BLaER1 (cell line): ENCODE data around the gene S100A7A.

Experiments used
- H3K27ac ChIP-seq: shearing (Covaris generic); formaldehyde crosslinking; 2 replicates; pipeline ENCODE4 v1.8.1; 2022
- H3K27me3 ChIP-seq: shearing (Covaris generic); formaldehyde crosslinking; 2 replicates; pipeline ENCODE4 v1.8.1; 2022
- H3K36me3 ChIP-seq: shearing (Covaris generic); formaldehyde crosslinking; 2 replicates; pipeline ENCODE4 v1.8.1; 2022
- H3K4me1 ChIP-seq: shearing (Covaris generic); formaldehyde crosslinking; 2 replicates; pipeline ENCODE4 v1.8.1; 2022
- H3K4me2 ChIP-seq: shearing (Covaris generic); formaldehyde crosslinking; 2 replicates; pipeline ENCODE4 v1.8.1; 2022
- H3K4me3 ChIP-seq: shearing (Covaris generic); formaldehyde crosslinking; 2 replicates; pipeline ENCODE4 v1.8.1; 2022
- H3K9ac ChIP-seq: shearing (Covaris generic); formaldehyde crosslinking; 2 replicates; pipeline ENCODE4 v1.8.1; 2022
- H3K9me3 ChIP-seq: shearing (Covaris generic); formaldehyde crosslinking; 2 replicates; pipeline ENCODE4 v1.8.1; 2022
- H4K20me1 ChIP-seq: shearing (Covaris generic); formaldehyde crosslinking; 2 replicates; pipeline ENCODE4 v1.8.1; 2022
- Cebpa-rat ChIP-seq: shearing (Covaris generic); IDR thresholded peaks from 2 replicates; pipeline ENCODE4 v1.8.1; 2022

The S100A7A gene

DNA sequence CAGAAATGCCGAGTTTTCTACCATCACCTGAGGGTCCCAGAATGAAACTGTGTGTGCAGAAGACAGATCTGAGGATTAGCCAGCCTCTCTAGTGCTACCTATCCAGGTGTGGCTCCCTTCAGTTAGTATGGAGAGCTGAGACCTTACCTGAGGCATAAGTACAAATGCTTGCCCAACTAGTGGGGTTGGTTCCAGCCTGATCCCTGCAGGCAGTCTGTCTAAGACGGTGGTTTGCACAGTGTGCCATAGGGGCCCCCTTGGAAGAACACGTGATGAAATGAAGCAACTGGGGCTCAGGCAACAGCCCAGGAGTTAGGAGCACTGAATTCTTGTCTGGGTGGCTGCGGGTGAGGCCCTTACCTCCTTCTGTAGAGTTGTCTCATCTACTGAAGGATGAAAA lies 15.6 kb downstream of the S100A7A start:
- no peaks in the 10 kb centered on the region for H3K9me3 ChIP-seq
- H3K27me3 ChIP-seq, result no peaks in the 10 kb centered on the region
- no peak overlapping the region for H3K27ac ChIP-seq
- no peak overlapping the region for H3K4me2 ChIP-seq
- no peaks in the 10 kb centered on the region for H4K20me1 ChIP-seq
- H3K9ac ChIP-seq, result no peak overlapping the region
- no peak overlapping the region for H3K4me3 ChIP-seq
- H3K36me3 ChIP-seq, result no peaks in the 10 kb centered on the region
- TF ChIP-seq Cebpa-rat, result no peak
- peaks cover 8% of the 10 kb centered on the region for H3K4me1 ChIP-seq

DNA sequence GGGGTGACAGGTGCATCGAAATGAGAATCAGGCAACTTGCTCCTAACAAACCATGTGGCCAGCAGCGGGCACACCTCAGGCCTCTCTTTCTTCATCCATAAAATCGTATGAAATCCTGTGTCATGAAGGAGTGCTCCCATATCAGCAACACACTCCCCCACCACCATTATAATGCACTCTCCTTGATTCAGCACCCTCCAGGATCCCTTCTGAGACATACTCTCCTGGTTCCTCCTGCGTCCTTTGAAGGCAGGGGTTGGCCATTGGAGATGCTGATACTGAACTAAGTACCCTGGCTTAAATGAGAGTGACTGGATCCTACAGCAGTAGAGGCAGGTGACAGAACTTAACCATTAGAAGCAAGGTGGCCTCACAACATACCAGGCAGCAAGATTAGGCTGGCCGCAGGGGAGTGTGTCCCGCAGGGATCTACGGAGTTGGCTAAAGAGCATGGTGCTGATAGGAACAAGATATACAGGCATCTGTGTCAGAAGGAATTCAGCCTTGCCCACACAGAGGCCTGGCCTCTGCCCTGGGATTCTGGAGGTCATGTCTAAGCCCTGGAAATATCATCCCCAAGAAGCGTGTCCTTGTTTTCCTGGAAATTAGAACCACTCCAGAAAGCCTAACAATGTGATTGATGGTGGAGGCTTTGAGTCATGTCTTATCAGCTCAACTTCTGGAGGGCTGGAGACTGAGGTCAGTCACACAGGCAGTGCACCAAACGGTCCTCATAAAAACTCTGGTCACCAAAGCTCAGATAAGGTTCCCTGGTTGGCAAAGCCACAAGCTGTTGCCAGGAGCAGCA lies 16.8 kb downstream of the S100A7A start:
- peaks cover 12% of the 10 kb centered on the region for H3K4me1 ChIP-seq
- H3K4me3 ChIP-seq, result no peak overlapping the region
- no peaks in the 10 kb centered on the region for H3K9me3 ChIP-seq
- no peak for TF ChIP-seq Cebpa-rat
- H3K9ac ChIP-seq, result no peak overlapping the region
- H3K27ac ChIP-seq, result no peak overlapping the region
- H3K27me3 ChIP-seq, result no peaks in the 10 kb centered on the region
- no peaks in the 10 kb centered on the region for H3K36me3 ChIP-seq
- H3K4me2 ChIP-seq, result no peak overlapping the region
- no peaks in the 10 kb centered on the region for H4K20me1 ChIP-seq

DNA sequence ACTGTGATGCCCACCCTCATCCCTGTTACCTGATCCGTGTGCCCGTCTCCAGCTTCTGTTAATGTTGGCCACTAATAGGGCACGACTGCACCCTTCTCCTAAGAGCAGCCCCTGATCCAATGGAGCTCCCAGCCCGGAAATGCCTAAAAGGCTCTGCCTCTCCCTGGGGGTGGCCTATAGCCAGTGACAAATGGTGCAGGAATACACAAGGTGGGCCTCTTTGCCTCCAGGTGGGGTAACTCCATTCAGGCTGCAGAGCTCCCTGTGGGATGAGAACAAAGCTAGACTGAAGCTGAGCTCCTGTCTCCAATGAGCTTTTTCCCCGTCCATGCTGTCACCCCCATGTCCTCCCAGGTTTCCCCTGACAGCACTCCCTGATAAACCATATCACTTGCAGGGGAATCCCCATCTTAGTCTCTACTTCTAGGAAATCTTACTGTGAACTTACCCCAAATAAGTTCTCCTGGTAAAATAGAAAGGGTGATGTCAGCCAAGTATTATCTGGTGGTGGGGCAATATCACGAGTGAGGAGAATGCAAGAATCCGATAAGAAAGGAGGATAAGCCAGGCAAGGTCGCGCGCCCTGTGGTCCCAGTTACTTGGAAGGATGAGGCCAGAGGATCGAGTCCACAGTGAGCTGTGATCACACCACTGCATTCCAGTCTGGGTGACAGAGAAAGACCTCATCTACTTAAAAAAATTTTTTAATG lies 18.6 kb downstream of the S100A7A start:
- Histone ChIP-seq H3K4me1 (peaks cover 12% of the 10 kb centered on the region), H4K20me1 (no peaks in the 10 kb centered on the region), H3K27me3 (no peaks in the 10 kb centered on the region), H3K36me3 (no peaks in the 10 kb centered on the region), H3K4me3 (no peak overlapping the region), H3K4me2 (no peak overlapping the region), H3K9me3 (no peaks in the 10 kb centered on the region), H3K9ac (no peak overlapping the region), H3K27ac (no peak overlapping the region)
- no peak for TF ChIP-seq Cebpa-rat

DNA sequence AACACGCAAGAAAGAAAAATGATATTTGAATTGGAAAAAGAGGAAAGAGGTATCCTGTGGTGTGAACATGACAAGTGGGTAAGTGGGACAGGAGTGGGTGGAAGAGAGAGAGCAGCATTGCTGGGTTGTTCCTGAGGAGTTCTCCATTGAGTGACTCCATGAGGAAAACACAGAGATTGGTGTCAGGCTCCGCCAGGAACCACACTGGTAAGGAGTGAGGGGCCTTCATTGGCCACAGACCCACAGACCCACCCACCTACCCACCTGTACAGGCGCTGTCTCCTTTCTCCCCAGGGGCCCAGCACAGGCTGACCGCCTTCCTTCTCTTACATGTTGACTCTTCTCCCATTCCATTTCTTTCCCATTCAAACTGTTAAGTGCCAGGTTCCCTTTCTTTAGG lies 20.9 kb downstream of the S100A7A start:
- Histone ChIP-seq H3K27ac (no peak overlapping the region), H3K9ac (no peak overlapping the region), H3K9me3 (no peaks in the 10 kb centered on the region), H3K27me3 (no peaks in the 10 kb centered on the region), H3K4me2 (peak overlapping the region; percentile 56), H3K4me3 (no peak overlapping the region), H3K36me3 (no peaks in the 10 kb centered on the region), H3K4me1 (peaks cover 12% of the 10 kb centered on the region), H4K20me1 (no peaks in the 10 kb centered on the region)
- no peak for TF ChIP-seq Cebpa-rat

DNA sequence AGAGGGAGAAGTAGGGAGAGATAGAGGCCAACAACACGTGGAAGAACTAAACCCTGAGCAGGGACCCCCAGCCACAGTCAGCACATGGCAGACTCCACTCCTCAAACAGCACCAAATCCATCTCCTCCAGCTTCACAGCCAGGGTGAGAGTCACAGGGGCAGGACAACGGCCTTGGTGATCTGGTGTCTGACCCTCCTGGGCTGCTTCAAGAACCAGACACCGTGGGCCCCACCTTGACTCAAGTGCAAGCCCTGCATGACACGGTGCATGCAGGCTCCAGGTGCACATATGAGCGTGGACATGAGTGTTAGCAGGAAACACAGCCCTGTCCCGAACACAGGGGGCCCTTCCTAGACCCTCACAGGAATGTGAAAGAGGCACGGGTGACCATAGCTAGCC lies 22.3 kb downstream of the S100A7A start:
- H3K4me3 ChIP-seq, result no peak overlapping the region
- no peak overlapping the region for H3K27ac ChIP-seq

DNA sequence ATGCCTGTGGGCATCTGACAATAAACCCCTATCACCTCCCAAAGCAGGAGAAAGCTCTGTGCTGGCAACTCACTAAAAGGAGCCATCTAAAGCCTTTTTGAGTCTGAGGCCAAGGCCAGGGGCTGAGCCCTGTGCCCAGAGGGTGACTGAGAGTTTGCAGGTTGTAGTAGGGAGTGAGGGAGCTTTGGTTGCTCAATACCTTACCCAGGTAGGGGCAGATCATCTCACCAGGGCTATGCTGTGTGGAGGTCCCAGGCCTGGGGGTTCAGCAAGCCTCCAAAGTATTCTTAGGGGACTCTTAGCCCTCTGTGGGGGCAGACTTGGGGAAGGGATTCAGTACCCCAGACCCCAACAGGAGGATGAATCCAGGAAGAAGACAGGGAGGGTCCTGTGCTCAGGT lies 23.0 kb downstream of the S100A7A start:
- Histone ChIP-seq H3K4me1 (peaks cover 12% of the 10 kb centered on the region), H3K9me3 (peaks cover 6% of the 10 kb centered on the region; the same call in 1 of the 2 replicates), H3K4me3 (no peak overlapping the region), H3K27ac (no peak overlapping the region), H3K36me3 (no peaks in the 10 kb centered on the region), H3K4me2 (no peak overlapping the region), H3K27me3 (no peaks in the 10 kb centered on the region), H4K20me1 (no peaks in the 10 kb centered on the region), H3K9ac (no peak overlapping the region)
- TF ChIP-seq Cebpa-rat, result no peak

More for the DNA sequence above, 22.3 kb downstream of the S100A7A start:
- H3K9ac ChIP-seq, result no peak overlapping the region
- H3K4me2 ChIP-seq, result no peak overlapping the region
- no peaks in the 10 kb centered on the region for H3K27me3 ChIP-seq
- peaks cover 12% of the 10 kb centered on the region for H3K4me1 ChIP-seq
- H4K20me1 ChIP-seq, result no peaks in the 10 kb centered on the region
- no peaks in the 10 kb centered on the region for H3K36me3 ChIP-seq
- peaks cover 6% of the 10 kb centered on the region; the same call in 1 of the 2 replicates for H3K9me3 ChIP-seq
- TF ChIP-seq Cebpa-rat, result no peak

DNA sequence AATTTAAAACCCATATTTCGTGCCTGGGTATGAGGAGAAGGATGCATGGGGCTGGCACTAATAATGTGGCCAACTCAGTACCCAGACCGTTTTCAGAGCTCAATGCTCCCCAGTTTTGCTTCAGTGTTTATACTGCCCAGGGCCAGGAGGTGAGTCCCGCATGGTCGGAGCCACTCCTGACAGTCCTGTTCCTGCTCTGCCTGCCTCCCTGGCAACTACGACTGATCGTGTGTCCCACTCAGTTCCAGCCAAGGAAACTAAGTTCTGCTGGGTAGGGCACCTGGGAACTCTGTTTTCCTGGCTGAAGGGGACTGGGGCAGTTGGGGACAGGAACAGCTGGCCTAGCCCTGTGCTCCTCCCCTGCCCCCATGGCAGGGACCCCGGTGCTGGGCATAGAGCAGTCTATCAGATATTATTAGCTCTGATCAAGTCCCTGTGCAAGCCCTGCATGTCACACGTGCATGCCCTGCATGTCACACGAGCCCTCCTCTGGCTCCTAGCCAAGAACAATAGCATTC lies 25.0 kb downstream of the S100A7A start:
- TF ChIP-seq Cebpa-rat, result no peak
- H3K9ac ChIP-seq, result no peak overlapping the region
- H4K20me1 ChIP-seq, result no peaks in the 10 kb centered on the region
- H3K27me3 ChIP-seq, result no peaks in the 10 kb centered on the region
- no peak overlapping the region for H3K4me3 ChIP-seq
- H3K9me3 ChIP-seq, result peaks cover 6% of the 10 kb centered on the region; the same call in 1 of the 2 replicates
- H3K36me3 ChIP-seq, result no peaks in the 10 kb centered on the region
- no peak overlapping the region for H3K27ac ChIP-seq
- no peak overlapping the region for H3K4me2 ChIP-seq
- peaks cover 11% of the 10 kb centered on the region for H3K4me1 ChIP-seq

DNA sequence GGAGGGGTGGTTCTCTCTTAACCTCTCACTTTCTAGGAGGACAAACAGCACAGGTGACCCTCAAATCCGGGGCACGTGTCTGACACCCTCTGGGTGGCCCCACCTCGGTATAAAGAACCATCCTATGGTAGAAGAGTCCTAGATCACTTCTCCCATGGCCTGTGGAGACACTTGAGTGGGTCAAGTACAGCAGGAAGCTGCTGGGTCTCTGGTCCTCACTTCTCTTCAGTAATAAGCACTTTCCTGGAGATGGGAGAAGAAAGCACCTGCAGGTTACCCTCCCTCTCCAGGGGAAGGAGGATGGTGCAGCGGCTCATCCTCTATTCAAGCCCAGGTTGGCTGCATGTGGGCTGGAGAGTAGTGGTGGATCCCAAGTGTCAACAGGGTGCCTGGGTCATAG lies 27.2 kb downstream of the S100A7A start:
- Histone ChIP-seq H3K27me3 (no peaks in the 10 kb centered on the region), H3K9ac (no peak overlapping the region), H3K4me3 (no peak overlapping the region), H3K4me2 (no peak overlapping the region), H4K20me1 (no peaks in the 10 kb centered on the region), H3K27ac (no peak overlapping the region), H3K36me3 (no peaks in the 10 kb centered on the region), H3K9me3 (peaks cover 6% of the 10 kb centered on the region; the same call in 1 of the 2 replicates), H3K4me1 (no peaks in the 10 kb centered on the region)
- TF ChIP-seq Cebpa-rat, result no peak

DNA sequence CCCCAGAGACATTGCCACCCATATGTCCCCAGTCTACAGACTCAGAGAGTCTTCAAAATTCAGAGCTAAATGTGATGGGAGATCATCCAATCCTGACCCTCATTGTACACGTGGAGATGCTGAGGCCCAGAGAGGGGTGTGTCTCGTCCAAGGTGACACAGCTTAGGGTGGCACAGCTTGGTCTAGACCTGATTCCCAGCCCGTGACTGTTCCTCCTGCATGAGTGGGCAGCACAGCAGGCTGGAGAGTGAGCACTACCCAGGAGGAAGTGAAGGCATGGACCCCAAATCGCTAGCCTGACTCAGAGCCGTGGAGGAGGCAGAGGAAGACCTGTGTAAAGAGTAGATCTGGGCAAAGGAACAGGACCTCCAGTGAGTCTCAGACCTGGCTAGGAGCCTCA lies 27.8 kb downstream of the S100A7A start:
- no peak overlapping the region for H3K4me3 ChIP-seq
- H3K27ac ChIP-seq, result no peak overlapping the region
- peaks cover 6% of the 10 kb centered on the region; the same call in 1 of the 2 replicates for H3K9me3 ChIP-seq
- no peaks in the 10 kb centered on the region for H3K4me1 ChIP-seq
- H3K9ac ChIP-seq, result no peak overlapping the region
- H4K20me1 ChIP-seq, result no peaks in the 10 kb centered on the region
- no peaks in the 10 kb centered on the region for H3K36me3 ChIP-seq
- TF ChIP-seq Cebpa-rat, result no peak
- no peaks in the 10 kb centered on the region for H3K27me3 ChIP-seq
- no peak overlapping the region for H3K4me2 ChIP-seq
